HCT116 (cell line): ENCODE data around the gene SNED1. TPM values are rescaled to one million over a fixed set of nuclear protein-coding genes. Genes with fewer than 3 reads are reported as not detected.

Experiments
- ATAC-seq: fragments of 200-7000 bp; cut with Tn5 transposase; 2 replicates; pipeline ENCODE4 v1.9.1; 2020; ENCODE audit warnings: mild to moderate bottlenecking, moderate library complexity
- BruUV-seq: library from RNA; stranded (reverse); fragments of 400-500 nt; replicated peaks from 2 replicates; lab custom pipeline; 2021; lab: Mats Ljungman, UMichigan
- CTCF ChIA-PET: fragments of 300-600 bp; sonication (Branson Sonifier 250); formaldehyde crosslinking; loops from one replicate; lab custom pipeline; 2021; ENCODE audit warnings: antibody characterized with exemption; lab: Charles Lee
- POLR2A ChIA-PET: fragments of 300-600, 350-600 bp; sonication (Branson Sonifier 250); formaldehyde crosslinking; loops from one replicate; lab custom pipeline; 2021; ENCODE audit warnings: antibody characterized with exemption; lab: Charles Lee
- RAD21 ChIA-PET, 2 experiments: fragments of 300-600 bp; sonication (Branson Sonifier 250); formaldehyde crosslinking; loops; one replicate each; lab custom pipeline; 2023; ENCODE audit warnings: low total read pairs in 2 of 2; ENCODE audit not compliant: uncharacterized antibody in 2 of 2, unreplicated experiment in 2 of 2, low non-redundant PET in 1 of 2; lab: Charles Lee
- DNase-seq: peaks from one replicate; pipeline ENCODE4 v3.0.0-alpha.2; 2010; ENCODE audit warnings: low read depth, low spot score
- H2AFZ ChIP-seq: fragments of 200-600 bp; shearing (Covaris generic), sonication (generic); 2 replicates; pipeline ENCODE4 v1.6.1; 2017; ENCODE audit warnings: low read depth, mixed run types, mixed read lengths, antibody characterized with exemption, low read length; ENCODE audit not compliant: poor library complexity, severe bottlenecking
- H3K27ac ChIP-seq: 2 replicates; pipeline ENCODE4 v1.5.1; 2012; ENCODE audit warnings: low read depth, low read length
- H3K27me3 ChIP-seq: fragments of 200-600 bp; sonication (generic); 2 replicates; pipeline ENCODE4 v1.6.1; 2016; ENCODE audit warnings: mixed run types, low read length, mixed read lengths; ENCODE audit not compliant: insufficient read depth
- H3K36me3 ChIP-seq, 2 experiments: fragments of 200-500 bp in 1 of 2; fragments of 200-600 bp in 1 of 2; sonication (Bioruptor generic) in 1 of 2; sonication (generic) in 1 of 2; 2 replicates each; pipeline versions ENCODE4 v1.5.1 to v1.6.1; 2014 to 2016; ENCODE audit warnings: low read length in 2 of 2, inconsistent platforms in 1 of 2, mixed read lengths in 1 of 2, mixed run types in 1 of 2; ENCODE audit not compliant: insufficient read depth in 2 of 2, control insufficient read depth in 1 of 2
- H3K4me1 ChIP-seq, 2 experiments: fragments of 200-600 bp in 1 of 2; sonication (generic) in 1 of 2; 2 replicates each; pipeline versions ENCODE4 v1.5.1 to v1.6.1; 2012 to 2017; ENCODE audit warnings: low read length in 2 of 2, inconsistent platforms in 1 of 2, mild to moderate bottlenecking in 1 of 2, mixed read lengths in 1 of 2, mixed run types in 1 of 2, moderate library complexity in 1 of 2; ENCODE audit not compliant: insufficient read depth in 2 of 2, control insufficient read depth in 1 of 2
- H3K4me2 ChIP-seq: fragments of 200-600 bp; sonication (generic); 2 replicates; pipeline ENCODE4 v1.6.1; 2017; ENCODE audit warnings: mixed run types, low read length, mixed read lengths
- H3K4me3 ChIP-seq, 2 experiments: fragments of 200-600 bp in 1 of 2; sonication (generic) in 1 of 2; replicated peaks in 1 of 2; 2 replicates each; pipeline ENCODE4 v1.5.1; 2011 to 2016; ENCODE audit warnings: low read length in 2 of 2, control low read depth in 1 of 2, low read depth in 1 of 2, mild to moderate bottlenecking in 1 of 2, mixed read lengths in 1 of 2, mixed run types in 1 of 2
- H3K79me2 ChIP-seq: fragments of 200-600 bp; sonication (generic); 2 replicates; pipeline ENCODE4 v1.6.1; 2017; ENCODE audit warnings: mild to moderate bottlenecking, mixed run types, low read length, moderate library complexity, mixed read lengths; ENCODE audit not compliant: insufficient read depth
- H3K9ac ChIP-seq: fragments of 200-600 bp; sonication (generic); 2 replicates; pipeline ENCODE4 v1.6.1; 2016; ENCODE audit warnings: low read length, mixed read lengths
- H3K9me2 ChIP-seq: fragments of 200-600 bp; sonication (generic), shearing (Covaris generic); 2 replicates; pipeline ENCODE4 v1.6.1; 2017; ENCODE audit warnings: mixed run types, mild to moderate bottlenecking, moderate library complexity; ENCODE audit not compliant: insufficient read depth
- H3K9me3 ChIP-seq, 2 experiments: fragments of 200-500 bp in 1 of 2; fragments of 200-600 bp in 1 of 2; sonication (Bioruptor generic) in 1 of 2; sonication (generic) in 1 of 2; 2 replicates each; pipeline ENCODE4 v1.6.1; 2014 to 2017; ENCODE audit warnings: low read length in 2 of 2, mixed read lengths in 2 of 2, inconsistent platforms in 1 of 2, low read depth in 1 of 2, mild to moderate bottlenecking in 1 of 2, mixed run types in 1 of 2, moderate library complexity in 1 of 2; ENCODE audit not compliant: control insufficient read depth in 1 of 2, insufficient read depth in 1 of 2
- H4K20me1 ChIP-seq: fragments of 200-600 bp; sonication (generic), shearing (Covaris generic); 2 replicates; pipeline ENCODE4 v1.6.1; 2017; ENCODE audit warnings: mixed run types, mild to moderate bottlenecking, moderate library complexity; ENCODE audit not compliant: insufficient read depth
- ELF1 ChIP-seq: IDR thresholded peaks from 2 replicates; pipeline ENCODE4 v1.6.1; 2012; ENCODE audit warnings: low read depth, borderline replicate concordance
- EZH2 ChIP-seq: fragments of 200-600 bp; sonication (generic); IDR thresholded peaks from 2 replicates; pipeline ENCODE4 v1.6.1; 2017; ENCODE audit warnings: antibody characterized with exemption, mixed run types
- RAD21 ChIP-seq: IDR thresholded peaks from 2 replicates; pipeline ENCODE4 v1.6.1; 2012; ENCODE audit warnings: low read depth, mild to moderate bottlenecking
- REST ChIP-seq: IDR thresholded peaks from 2 replicates; pipeline ENCODE4 v1.6.1; 2012; ENCODE audit warnings: low read depth
- SIN3A ChIP-seq: IDR thresholded peaks from 2 replicates; pipeline ENCODE4 v1.6.1; 2012; ENCODE audit warnings: low read depth
- intact Hi-C: fragments of 100-400 bp; cut with micrococcal nuclease; formaldehyde crosslinking; loops from 2 replicates; pipeline ENCODE4 v1.10.0; 2022
- total RNA-seq: library from RNA; stranded (reverse); gene quantifications from one replicate; pipeline ENCODE4 v1.2.1, GENCODE V29; 2021; ENCODE audit not compliant: unreplicated experiment
- TF ChIP-seq, protein P1 (sequence below), 3 experiments: fragments of 200-600 bp in 1 of 3; sonication (generic) in 1 of 3; IDR thresholded peaks in 2 of 3; conservative IDR thresholded peaks in 1 of 3; 2 replicates each; pipeline ENCODE4 v1.5.1; 2012 to 2017; ENCODE audit warnings: low read depth in 2 of 3, low read length in 2 of 3, antibody characterized with exemption in 1 of 3, borderline replicate concordance in 1 of 3, control low read depth in 1 of 3, mild to moderate bottlenecking in 1 of 3, mixed read lengths in 1 of 3, mixed run types in 1 of 3, moderate library complexity in 1 of 3; ENCODE audit not compliant: insufficient read depth in 1 of 3
- TF ChIP-seq, protein P2 (sequence below): IDR thresholded peaks from 2 replicates; pipeline ENCODE4 v1.6.1; 2012

The SNED1 gene
- total RNA-seq, 1 experiment from 2014 or later: 9.6 TPM

DNA sequence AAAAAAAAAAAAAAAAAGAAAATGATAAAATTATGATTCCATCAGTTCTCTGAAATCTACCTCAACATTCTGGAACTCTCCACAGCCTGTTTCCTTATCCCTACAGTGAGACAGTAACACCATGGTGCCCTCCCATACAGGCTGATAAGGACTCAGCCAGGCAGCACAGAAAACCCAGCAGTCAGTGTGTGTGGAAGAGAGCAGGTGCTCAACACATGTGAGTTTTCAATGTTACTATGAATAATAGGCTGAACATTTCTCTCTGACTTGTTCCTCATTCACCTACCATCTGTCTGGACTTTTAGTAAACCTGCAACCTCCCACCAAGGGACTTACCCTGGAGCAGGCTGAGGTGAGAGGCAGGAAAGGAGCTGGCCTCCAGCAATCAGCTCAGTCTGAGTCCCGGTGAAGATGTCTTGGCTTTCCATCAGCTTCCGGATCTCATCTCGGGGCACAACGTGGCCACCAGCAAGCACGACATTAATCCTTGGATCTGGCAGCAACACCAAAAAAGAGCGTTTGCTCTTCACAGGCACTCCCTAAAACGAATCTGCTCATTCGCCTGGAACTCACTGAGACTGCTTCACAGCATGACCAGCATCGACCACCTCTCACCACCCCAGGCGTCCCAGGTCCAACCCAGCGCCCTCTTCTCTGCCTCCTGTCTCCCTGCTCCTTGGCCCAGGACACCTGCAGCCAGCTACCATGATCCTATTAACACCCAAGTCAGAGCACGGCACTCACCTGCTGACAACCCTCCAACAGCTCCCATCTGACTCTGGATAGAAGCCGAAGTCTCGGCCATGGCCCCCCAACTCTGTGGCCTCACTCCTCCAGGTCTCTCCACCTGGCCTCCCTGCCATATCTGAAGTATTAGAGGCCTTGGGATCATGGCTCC, 134.4 kb downstream of the SNED1 start:
- intact Hi-C loops: no loop called here
- DNase-seq (no peak), ATAC-seq (no peak)
- Histone ChIP-seq H3K4me3 (no peak overlapping the region), H3K9me2 (no peaks in the 10 kb centered on the region), H3K4me2 (no peak overlapping the region), H3K36me3 (peaks cover 2 to 3% of the 10 kb centered on the region in 2 experiments; a peak in 3 of 4 replicates), H3K79me2 (no peaks in the 10 kb centered on the region), H3K9ac (no peak overlapping the region), H2AFZ (no peak overlapping the region), H3K27me3 (no peaks in the 10 kb centered on the region), H3K27ac (no peak overlapping the region), H4K20me1 (no peaks in the 10 kb centered on the region), H3K4me1 (no peaks in the 10 kb centered on the region), H3K9me3 (no peaks in the 10 kb centered on the region)
- RAD21 ChIA-PET: no interaction called here
- no TSS peak for BruUV-seq
- TF ChIP-seq, protein P1, sequence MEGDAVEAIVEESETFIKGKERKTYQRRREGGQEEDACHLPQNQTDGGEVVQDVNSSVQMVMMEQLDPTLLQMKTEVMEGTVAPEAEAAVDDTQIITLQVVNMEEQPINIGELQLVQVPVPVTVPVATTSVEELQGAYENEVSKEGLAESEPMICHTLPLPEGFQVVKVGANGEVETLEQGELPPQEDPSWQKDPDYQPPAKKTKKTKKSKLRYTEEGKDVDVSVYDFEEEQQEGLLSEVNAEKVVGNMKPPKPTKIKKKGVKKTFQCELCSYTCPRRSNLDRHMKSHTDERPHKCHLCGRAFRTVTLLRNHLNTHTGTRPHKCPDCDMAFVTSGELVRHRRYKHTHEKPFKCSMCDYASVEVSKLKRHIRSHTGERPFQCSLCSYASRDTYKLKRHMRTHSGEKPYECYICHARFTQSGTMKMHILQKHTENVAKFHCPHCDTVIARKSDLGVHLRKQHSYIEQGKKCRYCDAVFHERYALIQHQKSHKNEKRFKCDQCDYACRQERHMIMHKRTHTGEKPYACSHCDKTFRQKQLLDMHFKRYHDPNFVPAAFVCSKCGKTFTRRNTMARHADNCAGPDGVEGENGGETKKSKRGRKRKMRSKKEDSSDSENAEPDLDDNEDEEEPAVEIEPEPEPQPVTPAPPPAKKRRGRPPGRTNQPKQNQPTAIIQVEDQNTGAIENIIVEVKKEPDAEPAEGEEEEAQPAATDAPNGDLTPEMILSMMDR (IDR thresholded peaks at IDR 0.05 in 2 of 3, conservative IDR thresholded peaks at IDR 0.05 in 1 of 3; ENCODE audit: borderline replicate concordance in 1 of 3, insufficient read depth in 1 of 3, low read depth in 2 of 3, low read length in 2 of 3): no peak
- TF ChIP-seq EZH2: no peak
- no peak for TF ChIP-seq ELF1
- TF ChIP-seq, protein P2, sequence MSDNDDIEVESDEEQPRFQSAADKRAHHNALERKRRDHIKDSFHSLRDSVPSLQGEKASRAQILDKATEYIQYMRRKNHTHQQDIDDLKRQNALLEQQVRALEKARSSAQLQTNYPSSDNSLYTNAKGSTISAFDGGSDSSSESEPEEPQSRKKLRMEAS: no peak
- TF ChIP-seq RAD21: no peak
- TF ChIP-seq REST: no peak
- TF ChIP-seq SIN3A: no peak
- POLR2A ChIA-PET: no interaction called here
- CTCF ChIA-PET: no interaction called here
